KMS-11 (cell line): Measurements from ENCODE around the gene BBX.

ENCODE experiments used
- H2AFZ ChIP-seq: fragments of 200-600 bp; sonication (generic); 2 replicates; pipeline ENCODE4 v1.6.1; 2016; ENCODE audit warnings: antibody characterized with exemption, mixed run types, low read depth
- H3K27ac ChIP-seq: fragments of 200-600 bp; sonication (generic); 2 replicates; pipeline ENCODE4 v1.6.1; 2016; ENCODE audit warnings: mild to moderate bottlenecking, mixed run types
- H3K27me3 ChIP-seq: fragments of 200-600 bp; sonication (generic); 2 replicates; pipeline ENCODE4 v1.6.1; 2017; ENCODE audit warnings: mild to moderate bottlenecking, low read depth, mixed run types, moderate library complexity; ENCODE audit not compliant: insufficient read depth
- H3K36me3 ChIP-seq: fragments of 200-600 bp; sonication (generic); 2 replicates; pipeline ENCODE4 v1.6.1; 2017; ENCODE audit warnings: mild to moderate bottlenecking, mixed run types; ENCODE audit not compliant: insufficient read depth
- H3K4me1 ChIP-seq: fragments of 200-600 bp; sonication (generic); 2 replicates; pipeline ENCODE4 v1.6.1; 2016; ENCODE audit warnings: mild to moderate bottlenecking, low read depth, mixed run types; ENCODE audit not compliant: poor library complexity, severe bottlenecking
- H3K4me2 ChIP-seq: fragments of 200-600 bp; sonication (generic); 2 replicates; pipeline ENCODE4 v1.7.0; 2016; ENCODE audit warnings: mild to moderate bottlenecking, mixed run types
- H3K4me3 ChIP-seq: fragments of 200-600 bp; sonication (generic); IDR thresholded peaks from 2 replicates; pipeline ENCODE4 v1.6.1; 2017; ENCODE audit warnings: low read depth, low read length, mixed read lengths; ENCODE audit not compliant: insufficient read depth
- H3K79me2 ChIP-seq: fragments of 200-600 bp; sonication (generic); 2 replicates; pipeline ENCODE4 v1.6.1; 2016; ENCODE audit warnings: low read depth, mixed run types; ENCODE audit not compliant: insufficient read depth
- H3K9ac ChIP-seq: fragments of 200-600 bp; sonication (generic); 2 replicates; pipeline ENCODE4 v1.6.1; 2016; ENCODE audit warnings: mild to moderate bottlenecking, mixed run types
- H4K20me1 ChIP-seq: fragments of 200-600 bp; sonication (generic); 2 replicates; pipeline ENCODE4 v1.6.1; 2016; ENCODE audit warnings: mild to moderate bottlenecking, mixed run types; ENCODE audit not compliant: insufficient read depth
- CTCF ChIP-seq: fragments of 200-600 bp; sonication (generic); conservative IDR thresholded peaks from 2 replicates; pipeline ENCODE4 v1.6.1; 2017; ENCODE audit warnings: low read depth, mild to moderate bottlenecking, antibody characterized with exemption, low read length, moderate library complexity, mixed read lengths

The BBX gene

GRCh38 chr3:107619549-107619948 is 96.8 kb downstream of the BBX start:
- Histone ChIP-seq H3K79me2 (no peaks in the 10 kb centered on the region), H4K20me1 (no peaks in the 10 kb centered on the region), H3K9ac (no peak overlapping the region), H3K4me3 (no peak overlapping the region), H3K27me3 (no peaks in the 10 kb centered on the region), H3K36me3 (no peaks in the 10 kb centered on the region), H2AFZ (no peak overlapping the region), H3K4me2 (no peak overlapping the region), H3K27ac (no peak overlapping the region), H3K4me1 (no peaks in the 10 kb centered on the region)
- no peak for TF ChIP-seq CTCF

- Histone ChIP-seq H3K4me1 (no peaks in the 10 kb centered on the region), H3K36me3 (no peaks in the 10 kb centered on the region), H3K79me2 (no peaks in the 10 kb centered on the region), H2AFZ (no peak overlapping the region), H3K4me3 (no peak overlapping the region), H3K27ac (no peak overlapping the region), H4K20me1 (no peaks in the 10 kb centered on the region), H3K27me3 (no peaks in the 10 kb centered on the region), H3K4me2 (no peak overlapping the region), H3K9ac (no peak overlapping the region)
- no peak for TF ChIP-seq CTCF
Measured at GRCh38 chr3:107620534-107620933, 97.8 kb downstream of the BBX start.

- Histone ChIP-seq H3K36me3 (no peaks in the 10 kb centered on the region), H3K4me2 (no peak overlapping the region), H2AFZ (no peak overlapping the region), H3K9ac (no peak overlapping the region), H3K4me3 (no peak overlapping the region), H3K27me3 (no peaks in the 10 kb centered on the region), H3K4me1 (no peaks in the 10 kb centered on the region), H3K27ac (no peak overlapping the region), H3K79me2 (no peaks in the 10 kb centered on the region), H4K20me1 (no peaks in the 10 kb centered on the region)
- no peak for TF ChIP-seq CTCF
Measured at GRCh38 chr3:107621465-107621864, 98.7 kb downstream of the BBX start.

GRCh38 chr3:107627962-107628542 is 105.3 kb downstream of the BBX start:
- H3K36me3 ChIP-seq: no peaks in the 10 kb centered on the region

More at GRCh38 chr3:107627962-107628542, 105.3 kb downstream of the BBX start:
- Histone ChIP-seq H3K4me2 (no peak overlapping the region), H3K27me3 (no peaks in the 10 kb centered on the region), H3K4me1 (peaks cover 21% of the 10 kb centered on the region), H2AFZ (no peak overlapping the region), H3K9ac (no peak overlapping the region), H3K79me2 (no peaks in the 10 kb centered on the region), H3K27ac (no peak overlapping the region), H3K4me3 (no peak overlapping the region), H4K20me1 (no peaks in the 10 kb centered on the region)
- peak; percentile 34; the same call in 1 of the 2 replicates for TF ChIP-seq CTCF
